GM19395 (cell line): ENCODE results near the gene CELSR2.
"Not testable (repeated sequence)": the region's sequence is repeated elsewhere in the genome, so short reads cannot be mapped to it uniquely, and the experiment has no call there.

Source experiments
- ATAC-seq: cut with Tn5 transposase; IDR thresholded peaks from one replicate; pipeline ENCODE4 v1.9.1; 2021; ENCODE audit warnings: mild to moderate bottlenecking, moderate library complexity; ENCODE audit not compliant: unreplicated experiment

The CELSR2 gene

GRCh38 chr1:109298666-109299557 lies 49.6 kb downstream of the CELSR2 start:
- ATAC-seq, result no peak

GRCh38 chr1:109299558-109300343 lies 50.4 kb downstream of the CELSR2 start:
- ATAC-seq, result no peak

GRCh38 chr1:109300650-109301151 lies 51.4 kb downstream of the CELSR2 start:
- no peak for ATAC-seq

DNA sequence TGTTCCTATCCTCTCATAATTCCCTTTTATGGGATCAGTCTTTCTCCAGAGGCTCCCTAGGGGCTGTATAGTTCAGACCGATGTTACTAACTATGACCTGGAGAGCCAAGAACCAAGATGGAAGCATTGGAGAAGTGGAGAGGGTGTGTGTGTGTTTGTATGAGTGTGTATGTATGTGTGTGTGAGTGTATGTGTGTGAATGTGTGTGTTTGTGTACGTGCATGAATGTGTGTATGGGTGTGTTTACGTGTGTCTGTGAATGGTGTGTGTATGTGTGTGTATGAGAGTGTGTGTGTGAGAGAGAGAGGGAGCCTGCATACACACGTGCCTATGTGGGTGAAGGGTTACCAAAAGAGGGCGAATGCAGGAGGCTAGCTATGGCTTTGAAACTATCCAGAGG lies 52.5 kb downstream of the CELSR2 start:
- ATAC-seq, result no peak

GRCh38 chr1:109304226-109304920 lies 55.0 kb downstream of the CELSR2 start:
- ATAC-seq, result no peak

- not testable (repeated sequence) for ATAC-seq
Observed at GRCh38 chr1:109305991-109306390, 56.7 kb downstream of the CELSR2 start.

GRCh38 chr1:109306832-109307273 lies 57.5 kb downstream of the CELSR2 start, which contains the start of gene MYBPHL:
Gene MYBPHL (minus strand): TSS chr1:109307011. CDS start chr1:109306991, 20 bp downstream.
- ATAC-seq, result no peak

DNA sequence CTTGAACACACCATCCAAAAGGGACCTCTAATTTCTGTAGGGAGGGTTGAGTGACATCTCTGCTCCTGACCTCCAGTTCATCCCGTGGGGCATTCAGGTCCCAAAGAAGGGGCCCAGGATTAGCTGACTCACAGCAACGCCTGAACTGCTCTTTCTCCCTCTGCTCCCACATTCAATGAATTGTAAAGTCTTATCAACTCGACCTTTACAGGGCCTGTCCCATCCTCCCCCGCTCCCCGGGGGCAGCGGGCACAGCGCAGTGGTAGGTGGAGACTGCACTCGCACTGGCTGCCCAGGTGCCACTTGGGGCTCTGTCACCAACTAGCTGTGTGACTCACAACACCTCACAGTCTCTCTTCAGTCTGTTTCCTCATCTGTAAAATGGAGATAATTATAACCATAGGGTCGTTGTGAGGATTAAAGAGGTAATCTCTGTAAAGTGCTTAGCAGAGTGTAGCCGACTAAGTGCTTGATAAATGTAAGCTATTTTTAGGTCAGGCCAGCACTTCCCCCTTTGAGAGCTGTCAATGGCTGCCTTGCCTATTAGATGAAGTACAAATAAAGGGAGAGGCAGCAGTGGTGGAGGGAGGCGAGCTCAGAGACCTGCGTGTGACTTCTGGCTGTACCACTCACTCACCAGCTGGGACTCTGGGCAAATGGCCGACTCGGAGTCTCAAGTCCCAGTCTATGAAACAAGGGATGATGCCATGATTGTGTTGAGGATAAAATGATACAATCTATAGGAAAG lies 58.1 kb downstream of the CELSR2 start:
- ATAC-seq, result no peak

DNA sequence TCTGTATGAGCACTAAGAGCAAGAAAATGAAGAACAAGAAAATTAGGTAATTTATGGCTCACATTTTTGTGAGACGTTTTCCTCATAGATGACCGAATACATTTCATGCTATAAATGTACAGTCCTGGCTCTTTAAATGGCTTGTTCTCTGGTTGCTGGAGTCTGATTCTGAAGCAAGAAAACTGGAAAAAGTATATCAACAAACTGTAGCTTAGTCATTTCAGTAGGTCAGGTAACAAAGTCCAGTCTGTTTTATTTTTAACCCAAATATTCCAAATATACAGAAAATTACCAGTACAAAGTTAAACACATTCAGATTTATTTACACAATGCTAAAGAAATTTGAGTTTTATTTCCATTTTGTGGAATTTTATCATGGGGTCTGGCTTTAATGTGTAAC lies 60.0 kb downstream of the CELSR2 start:
- ATAC-seq, result no peak

- ATAC-seq, result no peak
Observed at GRCh38 chr1:109312246-109312645, 62.9 kb downstream of the CELSR2 start.

- no peak for ATAC-seq
Observed at GRCh38 chr1:109312978-109313775, 63.8 kb downstream of the CELSR2 start.

GRCh38 chr1:109314795-109315194 lies 65.5 kb downstream of the CELSR2 start:
- ATAC-seq, result no peak

GRCh38 chr1:109315288-109315687 lies 65.9 kb downstream of the CELSR2 start:
- no peak for ATAC-seq

GRCh38 chr1:109316506-109316905 lies 67.2 kb downstream of the CELSR2 start:
- ATAC-seq, result no peak

GRCh38 chr1:109319114-109319513 lies 69.8 kb downstream of the CELSR2 start:
- no peak for ATAC-seq

- no peak for ATAC-seq
Observed at GRCh38 chr1:109322974-109323373, 73.6 kb downstream of the CELSR2 start.
